Eye (tissue), 1 donor: ENCODE results near the gene KCNQ1.

Source experiments
- DNase-seq: peaks from one replicate; pipeline ENCODE4 v3.0.0-alpha.2; 2015

The KCNQ1 gene

GRCh38 chr11:2858995-2859698 is 414.3 kb downstream of the KCNQ1 start:
- peak; percentile 91 for DNase-seq

- no peak for DNase-seq
These were observed 414.9 kb downstream of the KCNQ1 start for GRCh38 chr11:2859699-2860037.

DNA sequence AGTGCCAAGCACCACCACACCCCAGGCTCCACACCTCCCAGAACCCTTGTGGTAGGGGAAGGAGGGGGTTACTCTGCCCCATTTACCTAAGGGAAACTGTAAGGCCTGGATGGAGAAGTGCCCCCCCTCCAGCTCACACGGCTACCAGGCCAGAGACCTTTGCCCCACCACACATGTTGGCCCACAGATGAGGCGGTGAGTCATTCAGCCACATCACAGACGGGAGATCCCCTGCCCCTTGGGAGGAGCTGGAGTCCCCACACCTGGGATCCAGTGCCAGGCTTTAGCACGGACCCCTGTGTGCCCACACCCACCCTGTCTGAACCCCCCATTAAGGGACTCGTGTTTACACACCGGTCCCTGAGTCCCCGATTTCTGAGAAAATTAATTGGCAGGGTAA is 415.8 kb downstream of the KCNQ1 start:
- no peak for DNase-seq

GRCh38 chr11:2862395-2863275 is 417.8 kb downstream of the KCNQ1 start:
- DNase-seq: peak; percentile 75

- DNase-seq: no peak
These were observed 418.4 kb downstream of the KCNQ1 start for GRCh38 chr11:2863276-2863618.

DNA sequence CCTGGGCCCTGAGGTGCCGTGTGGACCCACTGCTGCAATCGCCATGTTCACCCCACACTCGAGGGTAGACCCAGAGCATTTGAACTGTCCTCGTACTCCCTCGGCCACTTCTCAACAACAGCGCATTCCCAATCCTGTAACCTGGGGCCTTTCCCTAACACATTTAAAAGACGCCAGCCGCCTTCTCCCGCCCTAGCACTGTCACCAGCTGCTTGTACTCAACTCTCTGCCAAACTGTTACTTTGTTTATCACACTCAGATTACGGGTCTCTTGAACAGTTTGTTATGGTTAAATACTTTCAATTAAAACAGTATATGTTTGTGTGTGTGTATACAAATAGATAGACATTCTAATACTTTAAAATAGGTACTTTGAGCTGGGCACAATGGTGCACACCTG is 420.1 kb downstream of the KCNQ1 start:
- no peak for DNase-seq

- no peak for DNase-seq
These were observed 421.2 kb downstream of the KCNQ1 start for GRCh38 chr11:2865922-2866577.

- no peak for DNase-seq
These were observed 422.3 kb downstream of the KCNQ1 start for GRCh38 chr11:2867142-2867541.

DNA sequence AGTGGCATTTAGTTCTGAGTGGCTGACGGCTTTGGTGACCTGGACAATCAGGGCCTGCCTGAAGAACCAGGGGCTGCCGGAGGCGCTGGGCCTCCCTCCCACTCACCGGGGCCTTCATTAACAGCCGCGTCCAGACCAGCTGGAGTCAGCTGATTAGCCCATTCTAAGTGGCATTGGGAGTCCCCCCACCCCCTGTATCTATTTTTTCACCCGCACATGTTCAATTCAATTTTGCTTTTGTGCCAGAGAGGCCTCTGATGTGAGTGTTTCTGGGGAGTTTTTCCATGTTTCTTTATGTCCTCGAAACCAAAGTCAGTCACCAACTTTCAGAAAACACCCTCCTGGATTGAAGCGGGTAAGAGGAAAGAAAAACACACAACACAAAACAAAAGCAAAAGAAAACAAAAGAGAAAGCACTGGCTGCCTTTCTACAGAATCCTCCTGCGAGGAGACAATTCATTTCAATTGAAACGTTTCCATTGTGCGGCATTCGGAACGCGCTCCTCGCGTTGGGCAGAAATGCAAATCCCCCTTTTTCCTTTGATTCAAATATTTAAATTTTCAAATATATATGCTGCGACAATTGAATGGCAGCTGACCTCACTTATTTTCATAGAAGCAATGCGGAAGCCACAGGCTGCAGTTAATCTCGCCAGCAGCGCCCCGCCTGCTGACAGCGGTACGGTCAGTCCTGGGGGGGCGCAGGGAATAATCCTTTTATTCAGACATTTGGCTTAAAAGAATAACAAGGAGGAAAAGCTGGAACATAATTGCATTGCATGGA is 423.1 kb downstream of the KCNQ1 start:
- DNase-seq: peak; percentile 86

DNA sequence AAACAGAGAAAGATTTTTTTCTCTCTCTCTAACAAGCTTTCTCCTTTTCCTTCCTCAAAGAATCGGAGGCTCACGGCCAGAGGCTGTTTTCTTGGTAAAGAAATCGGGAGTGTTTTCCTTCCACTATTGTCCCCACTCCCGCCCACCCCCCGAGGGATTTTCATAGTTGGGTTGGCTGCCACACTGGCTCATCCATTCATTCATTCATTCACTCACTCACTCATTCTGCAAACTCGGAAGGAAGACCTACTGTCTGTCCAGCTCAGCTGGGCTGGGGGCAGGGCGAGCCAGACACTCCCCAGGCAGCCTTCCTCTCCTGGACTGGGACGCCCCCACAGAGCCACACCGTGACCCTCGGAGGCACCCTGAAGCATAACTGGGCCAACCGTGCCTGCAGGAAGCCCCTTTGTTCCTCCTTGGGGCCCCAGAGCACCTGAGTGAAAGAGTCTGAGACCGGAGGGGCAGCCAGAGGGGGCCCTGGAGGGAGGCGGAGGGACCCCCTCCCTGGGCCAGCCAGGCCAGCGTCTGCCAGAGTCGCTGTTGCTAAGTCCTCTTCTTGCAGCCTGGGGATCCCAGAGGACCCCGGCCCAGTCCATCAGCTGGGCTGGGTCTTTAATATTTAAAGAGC is 423.8 kb downstream of the KCNQ1 start:
- peak; percentile 75 for DNase-seq

DNA sequence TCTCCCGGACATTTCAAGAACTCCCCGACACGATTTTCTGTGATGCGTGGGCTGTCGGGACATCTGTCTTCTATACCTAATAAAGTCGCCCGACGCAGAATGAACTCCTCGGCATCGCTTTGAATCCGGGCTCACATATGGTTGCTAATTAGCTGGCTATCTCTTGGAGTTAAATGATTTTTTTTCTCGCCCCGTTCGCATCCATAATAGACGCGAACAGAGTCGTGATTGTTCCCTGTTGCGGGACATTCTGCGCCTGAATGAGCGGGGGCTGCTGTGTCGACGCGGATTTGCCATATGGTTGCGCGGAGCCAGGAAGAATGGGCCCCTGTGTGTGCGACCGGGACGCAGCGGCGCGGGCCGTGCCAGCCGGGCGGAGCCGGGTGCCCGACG is 424.3 kb downstream of the KCNQ1 start:
- DNase-seq: peak; percentile 83

DNA sequence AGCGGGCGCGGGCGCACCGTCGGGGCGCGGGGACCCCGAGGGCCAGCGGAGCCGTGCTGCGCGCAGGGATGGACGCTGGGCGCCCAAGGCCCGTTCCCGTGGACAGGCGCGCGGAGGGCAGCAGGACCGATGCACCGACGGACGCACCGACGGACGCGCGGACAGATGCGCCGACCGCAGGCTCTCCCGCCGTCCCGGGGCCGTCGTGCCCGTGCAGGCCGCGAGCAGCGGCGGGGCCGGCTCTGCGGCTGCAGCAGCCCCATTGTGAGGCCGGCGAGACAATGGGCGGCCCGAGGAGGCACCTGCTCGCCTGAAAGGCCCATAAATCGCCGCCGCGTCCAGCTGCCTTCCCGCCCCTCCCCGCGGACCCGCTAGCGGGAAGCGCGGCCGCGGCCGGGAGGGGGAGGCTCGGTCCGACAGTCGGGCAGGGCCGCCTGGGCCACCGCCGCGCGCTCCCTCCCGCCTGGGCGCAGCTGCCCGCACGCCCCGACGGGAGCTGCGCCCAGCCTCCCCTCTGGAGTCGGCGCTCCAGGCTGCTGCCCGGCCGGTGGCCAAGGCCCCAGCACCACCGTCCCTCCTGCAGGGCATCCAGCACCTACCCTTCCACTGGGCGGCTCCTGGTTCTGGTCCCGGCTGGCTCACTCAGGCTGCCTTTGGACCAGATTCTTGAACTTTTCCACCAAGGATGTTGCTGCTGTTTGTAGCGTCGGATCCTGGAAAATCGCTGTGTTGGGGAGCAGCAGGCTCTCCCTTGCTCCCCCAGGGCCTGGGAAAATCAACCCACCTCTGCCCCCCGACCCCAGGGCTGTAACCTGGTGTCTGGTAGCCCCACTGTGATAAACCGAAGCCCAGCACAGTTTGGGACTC is 425.0 kb downstream of the KCNQ1 start:
- DNase-seq: peak; percentile 67

DNA sequence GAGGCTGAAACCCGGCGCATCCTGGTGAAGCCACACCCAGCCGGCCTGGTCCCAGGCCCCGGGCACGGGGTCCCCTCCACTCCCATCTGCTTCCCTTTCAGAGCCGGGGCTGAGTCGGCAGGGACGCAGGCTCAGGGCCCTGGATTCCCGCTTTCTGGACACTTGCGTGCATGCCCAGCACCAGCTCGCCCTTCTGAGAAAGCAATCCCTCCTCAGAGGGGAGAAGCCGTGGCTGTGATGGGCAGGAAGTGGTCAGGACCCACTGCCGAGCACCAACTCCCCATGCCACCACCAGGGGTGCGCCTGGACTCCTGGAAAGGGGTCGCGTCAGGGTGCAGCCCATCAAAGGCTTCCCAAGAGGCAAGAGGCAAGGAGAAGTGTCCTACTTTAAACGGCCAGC is 425.7 kb downstream of the KCNQ1 start:
- DNase-seq: peak; percentile 33

DNA sequence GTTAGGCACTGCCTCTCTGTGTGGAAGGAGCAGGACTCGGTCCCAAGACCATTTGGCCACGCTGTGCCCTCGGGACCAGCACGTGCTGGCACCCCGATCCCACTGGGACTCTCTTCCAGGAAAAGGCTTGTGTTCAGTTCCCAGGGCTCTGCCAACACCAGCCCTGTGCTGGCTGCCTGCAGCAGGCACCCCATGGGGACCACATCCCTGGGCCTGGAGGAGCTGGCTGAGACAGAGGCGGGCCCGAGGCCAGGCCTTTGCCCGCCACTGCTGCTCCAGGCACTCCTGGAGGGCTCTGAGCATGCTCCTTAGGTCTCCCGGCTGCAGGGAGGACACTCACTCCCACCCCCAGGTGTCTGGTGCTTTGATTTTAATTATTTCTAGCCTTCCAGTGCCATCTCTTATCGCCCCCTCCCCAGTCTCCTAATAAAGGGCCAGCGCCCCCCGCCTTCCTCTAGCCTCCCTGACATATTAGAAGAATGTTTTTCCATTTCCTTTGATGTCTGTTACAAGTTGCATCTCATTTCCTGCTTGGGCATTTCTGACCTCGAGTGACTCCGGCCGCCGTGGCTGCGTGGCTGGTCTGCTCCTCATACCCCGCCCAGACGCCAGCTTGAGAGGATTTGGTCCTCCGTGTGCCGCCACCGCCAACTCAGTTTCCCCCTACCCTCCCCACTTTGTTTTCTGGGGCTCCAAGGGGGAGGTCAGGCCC is 426.3 kb downstream of the KCNQ1 start:
- DNase-seq: no peak

DNA sequence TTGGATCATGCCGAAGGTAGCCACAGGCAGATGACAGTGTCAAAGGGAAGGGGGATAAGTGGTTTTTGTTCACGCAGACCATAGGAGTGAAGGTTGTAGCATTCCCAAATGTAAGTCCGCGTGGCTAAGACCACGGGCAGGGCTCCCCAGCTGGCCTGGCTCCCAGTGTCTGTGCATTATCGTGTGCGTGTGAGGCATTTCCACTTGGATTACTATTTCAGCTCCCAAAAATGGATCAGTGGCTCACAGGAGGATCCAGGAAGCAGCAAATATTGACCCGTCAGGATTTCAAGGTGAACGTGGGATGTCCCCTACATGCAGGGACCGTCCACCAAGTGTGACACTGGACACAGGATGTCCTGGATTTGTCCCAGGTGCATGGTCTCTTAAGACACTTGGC is 430.2 kb downstream of the KCNQ1 start:
- DNase-seq: no peak

DNA sequence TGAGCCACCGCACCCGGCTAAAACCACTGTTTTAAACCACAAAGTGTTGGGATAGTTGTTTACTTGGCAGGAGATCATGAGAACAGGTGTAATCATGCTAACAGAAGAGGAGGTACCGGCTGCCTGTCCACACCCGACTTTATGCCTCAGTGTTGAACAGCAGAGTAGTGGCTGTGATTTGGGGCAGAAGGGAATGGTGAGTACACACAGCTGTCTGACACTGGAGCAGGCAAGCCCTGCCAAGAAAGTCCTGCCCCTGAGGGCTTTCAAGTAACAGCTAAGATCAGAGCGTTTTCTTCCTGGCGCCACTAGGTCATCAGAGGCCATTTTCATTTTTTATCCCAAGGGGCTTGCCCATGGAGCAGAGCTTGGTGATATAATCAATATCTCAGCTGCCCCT is 432.7 kb downstream of the KCNQ1 start:
- DNase-seq: no peak

GRCh38 chr11:2878782-2879181 is 434.0 kb downstream of the KCNQ1 start:
- no peak for DNase-seq

GRCh38 chr11:2880646-2881045 is 435.8 kb downstream of the KCNQ1 start:
- DNase-seq: no peak

DNA sequence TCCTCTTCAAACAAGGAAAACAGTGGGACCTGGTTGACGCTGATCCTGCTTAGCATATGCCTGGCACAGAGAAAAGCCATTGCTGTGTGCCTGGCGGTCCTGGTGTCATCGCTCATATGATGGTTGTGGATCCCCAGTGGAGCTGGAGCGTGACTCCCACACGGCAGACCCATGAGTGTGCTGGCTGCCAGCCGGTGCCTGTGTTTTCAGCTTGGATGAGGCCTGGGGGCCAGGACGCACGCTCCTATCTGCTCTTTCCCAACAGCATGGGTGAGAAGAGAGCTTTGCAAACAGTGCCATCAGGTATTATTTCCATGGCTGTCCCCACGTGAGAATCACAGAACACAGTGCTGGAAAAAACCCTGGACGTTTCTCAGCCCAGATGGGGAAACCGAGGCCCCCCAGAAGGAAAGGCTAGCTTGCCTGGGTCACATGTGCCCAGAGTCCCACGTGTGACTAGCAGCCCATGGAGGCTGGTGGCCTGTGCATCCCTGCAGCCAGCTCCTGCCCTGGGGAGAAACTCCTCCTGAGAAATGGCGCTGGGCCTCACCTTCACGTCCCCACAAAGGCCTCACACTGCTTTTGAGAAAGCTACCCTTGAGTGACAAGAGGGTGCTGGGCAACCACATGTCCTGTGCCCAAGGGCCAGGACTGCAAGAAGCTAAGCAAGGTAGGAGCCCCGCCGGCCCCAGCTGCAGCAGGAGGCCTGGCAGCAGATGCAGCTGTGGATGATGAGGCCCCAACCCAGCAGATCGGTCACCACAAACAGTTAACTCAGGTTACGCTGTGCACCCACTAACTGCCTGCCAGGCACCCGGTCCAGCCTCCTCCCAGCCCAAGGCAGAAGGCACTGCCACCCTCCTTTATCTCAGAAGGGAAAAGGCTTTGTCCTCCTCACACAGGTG is 436.5 kb downstream of the KCNQ1 start:
- no peak for DNase-seq

DNA sequence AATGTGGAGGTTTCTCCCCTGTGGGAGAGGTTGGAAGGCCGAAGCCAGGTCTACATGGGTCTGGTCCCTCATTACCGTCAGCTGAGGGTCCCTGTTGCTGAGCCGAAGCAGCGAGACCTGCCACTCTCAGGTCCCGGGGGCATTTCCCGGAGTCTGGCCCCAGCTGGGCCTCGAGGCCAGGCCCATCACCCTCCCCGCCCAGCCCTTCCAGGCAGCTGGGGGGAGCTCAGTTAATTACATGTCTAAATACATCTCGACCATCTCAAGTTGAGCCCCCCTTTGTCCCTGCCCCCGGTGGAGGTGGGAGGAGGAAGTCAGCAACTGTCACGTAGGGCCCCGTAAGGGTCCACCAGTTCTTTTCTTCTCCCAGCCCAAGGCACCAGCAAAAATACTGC is 437.2 kb downstream of the KCNQ1 start:
- DNase-seq: peak; percentile 81
